ENCODE results near the gene CD8B2.
"Not testable (repeated sequence)": the region's sequence is repeated elsewhere in the genome, so short reads cannot be mapped to it uniquely, and the experiment has no call there.

The CD8B2 gene

DNA sequence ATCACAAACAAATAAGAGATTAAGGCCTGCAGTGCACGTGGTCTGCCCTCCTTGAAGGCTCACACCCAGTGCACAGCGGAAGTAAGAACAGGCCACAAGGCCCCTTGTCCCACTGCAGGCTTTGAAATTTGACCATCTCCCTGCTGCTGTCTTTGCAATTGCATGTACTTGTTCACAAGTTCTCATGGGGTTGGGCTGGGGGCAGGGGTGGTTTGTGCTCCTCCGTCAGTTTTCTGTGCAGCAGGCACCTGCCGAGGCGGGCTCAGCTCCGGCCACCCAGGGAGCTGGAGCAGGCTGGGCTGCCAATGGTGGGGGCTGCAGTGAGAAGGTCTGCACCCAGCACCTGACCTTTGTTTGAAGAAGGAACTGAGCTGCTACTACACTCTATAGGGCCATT is 22.2 kb downstream of the CD8B2 start:
- H3K4me3 ChIP-seq (ENCODE audit: low read length); DNase-seq (ENCODE audit: low read depth): not testable (repeated sequence)

DNA sequence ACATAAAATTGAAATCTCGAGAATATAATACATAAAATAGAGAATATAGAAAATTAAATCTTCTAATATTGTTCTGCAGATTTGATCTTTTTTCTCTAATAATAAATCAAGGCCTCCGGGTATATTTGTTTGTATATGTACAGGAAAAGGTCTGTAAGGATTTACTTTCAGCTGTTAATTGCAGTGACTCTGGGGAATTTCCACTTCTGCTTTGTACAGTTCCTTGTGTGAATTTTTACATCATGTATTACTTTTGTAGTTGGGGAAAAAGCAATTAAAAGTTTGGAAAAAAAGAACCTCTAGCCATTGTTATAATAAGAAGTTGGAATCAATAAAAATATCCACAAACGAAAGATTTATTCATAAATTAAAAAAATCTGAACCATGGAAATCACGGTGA is 23.6 kb downstream of the CD8B2 start:
- not testable (repeated sequence) for DNase-seq (ENCODE audit: low read depth); H3K4me3 ChIP-seq (ENCODE audit: low read length)

DNA sequence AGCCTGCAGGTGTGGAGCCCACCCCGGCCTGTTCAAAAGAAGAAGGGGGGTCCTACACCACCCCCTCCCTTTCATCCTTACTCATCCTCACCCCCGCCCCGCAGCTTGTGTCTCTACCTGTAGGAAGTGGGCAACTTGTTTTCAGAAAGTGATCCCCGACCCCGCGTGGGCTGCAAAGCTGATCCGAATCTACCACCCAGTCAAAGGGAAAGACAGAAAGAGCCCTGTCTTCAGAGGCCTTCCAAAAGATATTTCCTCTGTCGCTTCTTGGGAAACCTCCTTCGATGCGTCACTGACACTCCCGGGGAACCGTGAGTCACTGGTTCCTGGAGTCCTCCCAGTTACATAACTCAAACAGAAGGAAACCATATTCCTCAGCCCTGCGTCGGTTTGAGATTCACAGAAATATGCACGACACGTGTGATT is 24.3 kb downstream of the CD8B2 start:
- DNase-seq (ENCODE audit: low read depth) = peak; percentile 85
- H3K4me3 ChIP-seq (ENCODE audit: low read length) = peak overlapping the region; percentile 31; the same call in 1 of the 2 replicates

DNA sequence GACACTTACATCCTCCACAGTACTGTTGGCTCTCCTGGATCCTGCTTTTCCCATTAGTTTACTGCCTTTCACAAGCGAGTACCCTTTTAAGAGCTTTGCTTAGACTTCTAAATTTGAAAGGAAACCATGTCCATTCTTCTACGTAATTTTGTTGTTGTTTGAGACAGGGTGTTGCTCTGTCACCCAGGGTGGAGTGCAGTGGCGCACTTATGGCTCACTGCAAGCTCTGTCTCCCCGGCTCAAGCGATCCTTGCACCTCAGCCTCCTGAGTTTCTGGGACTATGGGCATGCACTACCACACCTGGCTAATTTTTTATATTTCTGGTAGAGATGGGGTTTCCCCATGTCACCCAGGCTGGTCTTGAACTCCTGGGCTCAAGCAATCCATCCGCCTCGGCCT is 24.8 kb downstream of the CD8B2 start:
- peak overlapping the region; percentile 31 for H3K4me3 ChIP-seq (ENCODE audit: low read length)
- not testable (repeated sequence) for DNase-seq (ENCODE audit: low read depth)

DNA sequence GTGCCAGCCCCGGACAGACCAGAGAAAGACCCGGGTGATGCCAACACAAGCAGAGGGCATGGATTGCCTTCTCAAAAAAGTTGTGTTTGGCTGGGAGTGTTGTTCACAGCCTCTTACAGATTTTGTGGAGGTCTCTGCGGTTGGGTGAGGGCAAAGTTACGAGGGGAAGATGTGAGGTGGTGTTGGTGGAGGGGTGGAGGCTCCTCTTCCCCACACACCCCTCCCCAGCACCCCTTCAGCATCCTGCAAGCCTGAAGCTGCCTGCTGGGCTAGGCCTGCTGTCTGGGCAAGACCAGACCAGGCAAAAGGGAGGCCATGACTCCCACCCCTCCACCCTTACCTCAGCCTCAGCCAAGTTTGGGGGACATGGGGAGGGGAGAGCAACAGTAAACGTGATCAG is 26.2 kb downstream of the CD8B2 start:
- DNase-seq (ENCODE audit: low read depth); H3K4me3 ChIP-seq (ENCODE audit: low read length): not testable (repeated sequence)

DNA sequence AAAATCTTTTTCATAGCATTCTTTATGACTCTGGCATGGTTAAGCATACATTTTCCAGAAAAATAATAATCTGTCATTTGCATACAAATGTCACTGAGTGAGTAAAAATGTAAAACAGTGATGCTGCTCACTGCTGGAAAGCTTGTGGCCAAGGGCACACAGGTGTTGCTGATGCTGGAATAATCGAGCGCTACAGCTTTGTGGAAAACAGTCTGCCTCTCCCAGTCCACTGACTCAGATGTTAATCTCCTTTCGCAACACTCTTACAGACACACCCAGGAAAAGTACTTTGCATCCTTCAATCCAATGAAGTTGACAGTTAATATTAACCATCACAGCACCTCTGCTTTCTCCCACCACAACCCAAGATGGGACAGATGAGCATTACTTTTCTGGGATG is 27.7 kb downstream of the CD8B2 start:
- not testable (repeated sequence) for DNase-seq (ENCODE audit: low read depth); H3K4me3 ChIP-seq (ENCODE audit: low read length)

DNA sequence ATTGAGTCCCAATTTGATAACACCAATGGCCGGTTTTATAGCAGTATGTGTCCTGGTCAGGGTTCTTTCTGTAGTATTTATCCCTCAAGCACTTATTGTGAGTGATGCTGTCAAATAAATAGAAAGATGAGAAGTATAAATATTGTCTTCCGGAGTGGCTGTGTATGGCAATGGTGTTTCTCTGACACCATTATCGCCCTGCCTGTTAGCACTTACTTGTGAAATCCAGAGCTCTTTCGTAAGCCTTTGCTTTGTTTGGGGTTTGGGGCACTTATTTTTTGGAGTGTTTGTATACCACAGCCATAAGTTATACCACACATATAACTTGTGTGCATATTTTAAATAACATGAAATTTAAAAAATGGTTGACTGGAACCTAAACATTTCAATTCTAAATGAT is 29.3 kb downstream of the CD8B2 start:
- H3K4me3 ChIP-seq (ENCODE audit: low read length) = no peak overlapping the region
- TF ChIP-seq, protein P1, sequence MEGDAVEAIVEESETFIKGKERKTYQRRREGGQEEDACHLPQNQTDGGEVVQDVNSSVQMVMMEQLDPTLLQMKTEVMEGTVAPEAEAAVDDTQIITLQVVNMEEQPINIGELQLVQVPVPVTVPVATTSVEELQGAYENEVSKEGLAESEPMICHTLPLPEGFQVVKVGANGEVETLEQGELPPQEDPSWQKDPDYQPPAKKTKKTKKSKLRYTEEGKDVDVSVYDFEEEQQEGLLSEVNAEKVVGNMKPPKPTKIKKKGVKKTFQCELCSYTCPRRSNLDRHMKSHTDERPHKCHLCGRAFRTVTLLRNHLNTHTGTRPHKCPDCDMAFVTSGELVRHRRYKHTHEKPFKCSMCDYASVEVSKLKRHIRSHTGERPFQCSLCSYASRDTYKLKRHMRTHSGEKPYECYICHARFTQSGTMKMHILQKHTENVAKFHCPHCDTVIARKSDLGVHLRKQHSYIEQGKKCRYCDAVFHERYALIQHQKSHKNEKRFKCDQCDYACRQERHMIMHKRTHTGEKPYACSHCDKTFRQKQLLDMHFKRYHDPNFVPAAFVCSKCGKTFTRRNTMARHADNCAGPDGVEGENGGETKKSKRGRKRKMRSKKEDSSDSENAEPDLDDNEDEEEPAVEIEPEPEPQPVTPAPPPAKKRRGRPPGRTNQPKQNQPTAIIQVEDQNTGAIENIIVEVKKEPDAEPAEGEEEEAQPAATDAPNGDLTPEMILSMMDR (conservative IDR thresholded peaks at IDR 0.05; ENCODE audit: low read length) = no peak
- DNase-seq (ENCODE audit: low read depth) = no peak

DNA sequence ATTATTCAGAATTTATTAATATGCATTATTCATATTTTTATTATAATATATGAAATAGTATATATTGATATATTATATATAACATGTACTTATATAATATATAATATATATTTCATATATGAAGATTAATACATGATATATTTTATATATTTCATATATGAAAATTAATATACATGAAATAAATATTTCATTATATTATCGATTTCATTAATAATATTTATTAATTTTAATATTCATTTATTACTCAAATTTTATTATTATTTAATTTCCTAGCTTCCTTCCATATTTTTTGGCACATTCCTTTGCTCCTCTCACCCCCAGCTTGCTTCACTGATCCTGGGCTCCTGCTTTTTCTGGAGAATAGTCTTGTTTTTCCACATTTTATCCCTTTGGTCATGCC is 29.7 kb downstream of the CD8B2 start:
- no peak for DNase-seq (ENCODE audit: low read depth)
- H3K4me3 ChIP-seq (ENCODE audit: low read length) = no peak overlapping the region
- TF ChIP-seq, protein P1 (conservative IDR thresholded peaks at IDR 0.05; ENCODE audit: low read length) = no peak

DNA sequence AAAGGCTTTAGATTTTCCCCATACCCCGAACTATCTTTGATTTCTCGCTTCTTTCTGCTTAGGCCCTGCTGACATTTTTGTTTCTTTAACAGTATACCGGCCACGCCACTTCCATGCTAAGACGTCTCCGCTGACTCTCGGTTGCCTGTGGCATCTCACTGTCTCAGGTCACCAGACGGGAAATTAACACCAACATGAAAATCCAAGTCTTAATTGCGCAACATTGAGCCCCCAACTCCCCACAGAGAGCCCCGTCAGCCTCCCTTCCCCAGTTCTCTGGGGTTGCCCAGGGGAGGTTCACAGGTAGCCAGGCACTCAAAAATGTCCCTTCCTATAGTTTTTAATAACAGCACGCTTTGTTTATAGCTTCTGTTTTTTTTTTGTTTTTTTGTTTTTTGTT is 30.2 kb downstream of the CD8B2 start:
- TF ChIP-seq, protein P1 (conservative IDR thresholded peaks at IDR 0.05; ENCODE audit: low read length) = no peak
- H3K4me3 ChIP-seq (ENCODE audit: low read length) = no peak overlapping the region
- no peak for DNase-seq (ENCODE audit: low read depth)

DNA sequence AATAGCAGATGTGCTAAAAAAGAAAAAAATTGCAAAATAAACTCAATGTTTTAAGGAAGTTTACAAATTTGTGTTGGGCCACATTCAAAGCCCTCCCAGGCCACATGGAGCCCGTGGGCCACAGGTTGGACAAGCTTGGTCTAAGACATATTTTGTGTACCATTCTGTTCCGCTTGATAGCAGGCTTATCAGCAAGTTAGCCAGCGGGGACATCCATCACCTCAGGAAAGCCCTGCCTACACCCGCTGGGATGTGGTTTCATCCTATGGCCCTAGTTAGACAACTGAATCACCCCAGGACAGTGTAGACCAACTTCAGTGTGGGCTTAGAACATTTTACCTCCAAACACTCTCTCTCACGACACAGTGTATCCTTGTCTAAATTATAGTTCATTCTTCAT is 32.6 kb downstream of the CD8B2 start:
- TF ChIP-seq, protein P1 (conservative IDR thresholded peaks at IDR 0.05; ENCODE audit: low read length) = no peak
- H3K4me3 ChIP-seq (ENCODE audit: low read length) = no peak overlapping the region
- no peak for DNase-seq (ENCODE audit: low read depth)

DNA sequence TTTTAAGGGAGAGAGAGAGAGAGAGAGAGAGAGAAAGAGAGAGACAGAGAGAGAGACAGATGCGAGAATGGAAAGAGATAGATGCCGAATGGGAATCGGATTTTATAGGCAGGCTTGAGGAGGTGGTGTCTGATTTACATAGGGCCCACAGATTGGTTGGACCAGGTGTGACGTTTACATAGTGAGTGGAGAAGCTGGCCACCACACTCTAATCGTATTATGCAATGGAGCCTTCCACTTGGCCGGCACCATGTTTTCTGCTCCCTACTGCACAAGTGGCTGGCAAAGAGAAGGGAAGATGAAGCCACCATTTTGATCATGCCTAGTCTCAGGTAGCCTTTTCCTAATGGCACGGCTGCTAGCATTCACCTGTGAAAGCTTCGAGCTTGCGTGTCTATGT is 33.9 kb downstream of the CD8B2 start:
- no peak for DNase-seq (ENCODE audit: low read depth)
- TF ChIP-seq, protein P1 (conservative IDR thresholded peaks at IDR 0.05; ENCODE audit: low read length) = no peak

More for the DNA sequence above, 33.9 kb downstream of the CD8B2 start:
- H3K4me3 ChIP-seq (ENCODE audit: low read length) = no peak overlapping the region

Measured in AG10803 (cell line).